ENCODE data around the gene EWSR1. TPM values are rescaled to one million over a fixed set of nuclear protein-coding genes. Genes with fewer than 3 reads are reported as not detected.

EWSR1 gene
- total and polyA plus RNA-seq, 2 donors = 98.6 to 143 TPM

- Histone ChIP-seq H3K4me3 (ENCODE audit: low read depth, low read length) (no peak overlapping the region), H3K4me1 (ENCODE audit: insufficient read depth) (no peaks in the 10 kb centered on the region), H3K36me3 (ENCODE audit: insufficient read depth) (peaks cover 9% of the 10 kb centered on the region), H3K27ac (ENCODE audit: low read depth) (no peak overlapping the region)
- WGBS = 86% methylated on average over 19 of the region's 19 CpGs
- DNase-seq (ENCODE audit: extremely low spot score) = no peak
Observed at GRCh38 chr22:29299136-29299900, 31.2 kb downstream of the EWSR1 start.

GRCh38 chr22:29300467-29300806 lies 32.4 kb downstream of the EWSR1 start:
- no peak for DNase-seq (ENCODE audit: extremely low spot score)
- Histone ChIP-seq H3K27ac (ENCODE audit: low read depth) (no peak overlapping the region), H3K36me3 (ENCODE audit: insufficient read depth) (peaks cover 9% of the 10 kb centered on the region), H3K4me3 (ENCODE audit: low read depth, low read length) (no peak overlapping the region), H3K4me1 (ENCODE audit: insufficient read depth) (no peaks in the 10 kb centered on the region)
- WGBS = 57% methylated on average over 4 of the region's 4 CpGs

DNA sequence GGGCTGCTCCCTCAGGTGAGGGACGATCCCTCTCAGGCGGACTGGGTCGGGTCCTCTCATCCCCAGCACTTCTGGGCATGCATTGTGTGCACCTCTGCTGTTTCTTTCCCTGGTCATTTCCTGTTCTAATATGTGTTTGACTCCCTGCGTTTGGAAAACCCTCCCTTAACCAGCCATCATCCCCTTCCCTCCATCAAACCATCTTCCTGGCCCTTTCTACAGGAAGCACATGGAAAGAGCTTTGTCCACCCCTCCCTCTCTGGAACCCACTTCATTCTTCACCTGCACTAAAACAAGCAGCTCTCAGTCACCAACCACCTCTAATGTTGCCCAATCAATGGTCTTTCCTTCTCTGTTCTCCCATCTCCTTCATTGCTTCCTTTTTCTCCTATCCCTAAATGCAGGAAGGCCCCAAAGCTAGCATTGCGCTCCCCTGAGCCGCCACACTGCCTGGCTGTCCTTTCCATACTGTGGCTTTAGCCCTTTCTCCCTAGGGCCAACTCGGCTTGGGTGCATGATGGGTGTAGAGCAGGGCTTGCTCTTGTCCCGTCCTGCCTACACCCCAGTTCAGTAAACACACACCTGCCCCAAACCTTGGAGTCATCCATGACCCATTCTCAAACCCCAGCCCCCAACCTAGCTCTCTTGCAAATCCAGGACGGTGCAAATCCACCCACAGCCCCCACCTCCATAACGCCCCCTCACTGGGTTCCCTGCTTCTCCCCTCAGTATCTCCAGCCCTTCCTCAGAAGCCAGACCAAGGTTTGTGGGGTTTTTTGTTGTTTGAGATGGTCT lies 32.9 kb downstream of the EWSR1 start:
- no peak for DNase-seq (ENCODE audit: extremely low spot score)
- WGBS = 70% methylated on average over 10 of the region's 10 CpGs
- no peak overlapping the region for H3K27ac ChIP-seq (ENCODE audit: low read depth)
- no peak overlapping the region for H3K4me3 ChIP-seq (ENCODE audit: low read depth, low read length)
- H3K4me1 ChIP-seq (ENCODE audit: insufficient read depth) = no peaks in the 10 kb centered on the region
- H3K36me3 ChIP-seq (ENCODE audit: insufficient read depth) = peaks cover 9% of the 10 kb centered on the region

DNA sequence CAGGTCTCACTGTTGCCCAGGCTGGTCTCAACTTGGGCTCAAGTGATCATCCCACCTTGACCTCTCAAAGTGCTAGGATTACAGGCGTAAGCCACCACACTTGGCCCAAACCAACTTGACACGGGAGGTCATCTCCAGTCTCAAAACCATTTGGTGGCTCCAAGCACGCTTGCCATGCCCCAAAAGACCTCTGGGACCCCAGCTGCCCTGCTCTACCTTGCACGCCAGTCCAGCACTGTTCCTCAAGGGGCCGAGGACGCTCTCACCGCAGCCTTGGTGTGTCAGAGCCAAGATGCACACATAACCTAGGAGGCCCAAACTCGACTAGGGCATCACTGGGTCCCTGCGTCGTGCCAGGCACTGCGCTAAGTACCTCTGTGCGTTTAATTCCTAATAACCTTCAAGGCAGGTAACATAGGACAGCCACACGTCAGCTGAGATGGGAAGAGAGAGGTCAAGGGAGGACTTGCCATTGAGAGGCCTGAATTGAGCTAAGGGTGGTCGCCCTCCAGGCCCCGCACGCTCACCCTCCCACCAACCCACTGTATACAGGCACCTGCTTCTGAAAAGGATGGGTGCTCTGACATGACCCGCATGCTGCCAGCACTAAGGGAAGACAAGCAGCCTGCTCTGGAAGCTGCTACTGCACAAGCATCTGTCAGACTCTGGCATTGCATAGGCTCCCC lies 33.8 kb downstream of the EWSR1 start:
- H3K4me1 ChIP-seq (ENCODE audit: insufficient read depth) = no peaks in the 10 kb centered on the region
- H3K27ac ChIP-seq (ENCODE audit: low read depth) = no peak overlapping the region
- H3K4me3 ChIP-seq (ENCODE audit: low read depth, low read length) = no peak overlapping the region
- DNase-seq (ENCODE audit: extremely low spot score) = no peak
- 89% methylated on average over 17 of the region's 17 CpGs for WGBS
- H3K36me3 ChIP-seq (ENCODE audit: insufficient read depth) = peaks cover 9% of the 10 kb centered on the region

GRCh38 chr22:29302402-29302680 lies 34.3 kb downstream of the EWSR1 start:
- Histone ChIP-seq H3K36me3 (ENCODE audit: insufficient read depth) (peaks cover 9% of the 10 kb centered on the region), H3K27ac (ENCODE audit: low read depth) (no peak overlapping the region), H3K4me3 (ENCODE audit: low read depth, low read length) (no peak overlapping the region), H3K4me1 (ENCODE audit: insufficient read depth) (no peaks in the 10 kb centered on the region)
- 72% methylated on average over 2 of the region's 2 CpGs for WGBS
- no peak for DNase-seq (ENCODE audit: extremely low spot score)

GRCh38 chr22:29302681-29303465 lies 34.8 kb downstream of the EWSR1 start:
- peaks cover 7% of the 10 kb centered on the region for H3K36me3 ChIP-seq (ENCODE audit: insufficient read depth)

GRCh38 chr22:29305836-29306174 lies 37.7 kb downstream of the EWSR1 start:
- no peak overlapping the region for H3K27ac ChIP-seq (ENCODE audit: low read depth)
- H3K36me3 ChIP-seq (ENCODE audit: insufficient read depth) = no peaks in the 10 kb centered on the region
- no peak for DNase-seq (ENCODE audit: extremely low spot score)
- no peaks in the 10 kb centered on the region for H3K4me1 ChIP-seq (ENCODE audit: insufficient read depth)
- 48% methylated on average over 7 of the region's 7 CpGs for WGBS
- no peak overlapping the region for H3K4me3 ChIP-seq (ENCODE audit: low read depth, low read length)

More at GRCh38 chr22:29302681-29303465, 34.8 kb downstream of the EWSR1 start:
- Histone ChIP-seq H3K4me3 (ENCODE audit: low read depth, low read length) (no peak overlapping the region), H3K27ac (ENCODE audit: low read depth) (no peak overlapping the region), H3K4me1 (ENCODE audit: insufficient read depth) (no peaks in the 10 kb centered on the region)
- no peak for DNase-seq (ENCODE audit: extremely low spot score)
- 61% methylated on average over 13 of the region's 13 CpGs for WGBS

GRCh38 chr22:29306175-29306834 lies 38.2 kb downstream of the EWSR1 start, which contains the start of gene GAS2L1:
Gene GAS2L1 (plus strand): TSS chr22:29306650. CDS start chr22:29308106, 1,456 bp downstream.
- H3K36me3 ChIP-seq (ENCODE audit: insufficient read depth) = no peaks in the 10 kb centered on the region
- WGBS = under 1% methylated on average over 40 of the region's 40 CpGs
- peak; percentile 46 for DNase-seq (ENCODE audit: extremely low spot score)
- peak within 1 kb of the TSS; percentile 18 for H3K27ac ChIP-seq (ENCODE audit: low read depth)
- H3K4me1 ChIP-seq (ENCODE audit: insufficient read depth) = no peaks in the 10 kb centered on the region
- peak within 1 kb of the TSS; percentile 90 for H3K4me3 ChIP-seq (ENCODE audit: low read depth, low read length)

DNA sequence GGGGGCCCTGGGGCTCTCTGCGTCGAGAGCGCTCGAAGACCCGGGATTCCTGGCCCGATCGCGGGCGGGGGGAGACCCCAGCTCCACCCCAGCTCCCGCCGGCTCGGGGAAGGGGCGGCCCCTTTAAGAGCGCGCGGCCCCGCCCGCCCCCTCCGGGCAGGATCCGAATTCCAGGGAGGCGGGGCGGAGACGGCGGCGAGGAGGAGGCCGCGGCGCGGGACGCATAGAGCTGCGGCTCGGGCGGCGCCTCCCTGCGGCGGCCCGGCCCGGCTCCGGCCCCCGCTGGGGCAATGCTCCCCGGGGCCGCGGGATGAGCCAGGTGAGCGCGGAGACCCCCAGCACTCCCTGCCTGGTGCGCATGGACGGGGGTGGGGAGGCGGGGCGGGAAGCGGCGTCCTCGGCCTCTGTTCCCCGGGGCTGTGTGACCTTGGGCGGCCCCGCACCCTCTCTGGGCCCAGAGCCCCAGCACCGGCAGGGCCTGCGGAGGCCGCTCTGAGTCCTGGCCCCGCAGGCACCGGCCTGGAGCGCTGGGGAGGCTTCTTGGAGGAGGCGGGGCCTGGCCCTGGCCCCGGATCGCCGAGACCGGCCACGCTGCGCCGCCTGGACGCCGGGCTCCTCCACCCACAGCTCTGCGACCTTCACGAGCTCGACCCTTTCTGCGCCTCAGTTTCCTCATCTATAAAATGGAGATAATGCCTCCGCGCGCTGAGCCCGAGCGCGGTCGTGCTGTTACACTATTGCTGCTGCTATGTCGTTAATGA lies 38.9 kb downstream of the EWSR1 start:
- Histone ChIP-seq H3K27ac (ENCODE audit: low read depth) (peak overlapping the region; percentile 18), H3K36me3 (ENCODE audit: insufficient read depth) (no peaks in the 10 kb centered on the region), H3K4me1 (ENCODE audit: insufficient read depth) (no peaks in the 10 kb centered on the region), H3K4me3 (ENCODE audit: low read depth, low read length) (peak overlapping the region; percentile 90)
- DNase-seq (ENCODE audit: extremely low spot score) = no peak
- WGBS = 2% methylated on average over 83 of the region's 83 CpGs

GRCh38 chr22:29307596-29308147 lies 39.6 kb downstream of the EWSR1 start:
- DNase-seq (ENCODE audit: extremely low spot score) = no peak
- peak overlapping the region; percentile 90 for H3K4me3 ChIP-seq (ENCODE audit: low read depth, low read length)
- WGBS = 66% methylated on average over 20 of the region's 20 CpGs
- no peaks in the 10 kb centered on the region for H3K36me3 ChIP-seq (ENCODE audit: insufficient read depth)
- H3K27ac ChIP-seq (ENCODE audit: low read depth) = no peak overlapping the region
- no peaks in the 10 kb centered on the region for H3K4me1 ChIP-seq (ENCODE audit: insufficient read depth)

DNA sequence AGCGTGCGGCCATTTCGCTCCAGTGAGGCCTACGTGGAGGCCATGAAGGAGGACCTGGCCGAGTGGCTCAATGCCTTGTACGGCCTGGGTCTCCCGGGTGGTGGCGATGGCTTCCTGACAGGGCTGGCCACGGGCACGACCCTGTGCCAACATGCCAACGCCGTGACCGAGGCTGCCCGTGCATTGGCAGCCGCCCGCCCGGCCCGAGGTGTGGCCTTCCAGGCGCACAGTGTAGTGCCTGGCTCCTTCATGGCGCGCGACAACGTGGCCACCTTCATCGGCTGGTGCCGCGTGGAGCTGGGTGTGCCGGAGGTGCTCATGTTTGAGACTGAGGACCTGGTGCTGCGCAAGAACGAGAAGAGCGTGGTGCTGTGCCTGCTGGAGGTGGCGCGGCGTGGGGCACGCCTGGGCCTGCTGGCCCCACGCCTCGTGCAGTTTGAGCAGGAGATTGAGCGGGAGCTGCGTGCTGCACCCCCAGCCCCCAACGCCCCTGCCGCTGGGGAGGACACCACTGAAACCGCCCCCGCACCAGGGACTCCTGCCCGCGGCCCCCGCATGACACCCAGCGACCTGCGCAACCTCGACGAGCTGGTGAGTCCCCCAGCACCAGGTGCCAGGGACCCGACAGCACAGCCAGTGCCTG lies 40.2 kb downstream of the EWSR1 start:
- peak overlapping the region; percentile 25 for H3K27ac ChIP-seq (ENCODE audit: low read depth)
- H3K4me3 ChIP-seq (ENCODE audit: low read depth, low read length) = no peak overlapping the region
- DNase-seq (ENCODE audit: extremely low spot score) = no peak
- H3K4me1 ChIP-seq (ENCODE audit: insufficient read depth) = no peaks in the 10 kb centered on the region
- 76% methylated on average over 50 of the region's 50 CpGs for WGBS
- no peaks in the 10 kb centered on the region for H3K36me3 ChIP-seq (ENCODE audit: insufficient read depth)

- no peak overlapping the region for H3K4me3 ChIP-seq (ENCODE audit: low read depth, low read length)
- H3K36me3 ChIP-seq (ENCODE audit: insufficient read depth) = no peaks in the 10 kb centered on the region
- DNase-seq (ENCODE audit: extremely low spot score) = no peak
- peak overlapping the region; percentile 25 for H3K27ac ChIP-seq (ENCODE audit: low read depth)
- WGBS = 55% methylated on average over 13 of the region's 13 CpGs
- H3K4me1 ChIP-seq (ENCODE audit: insufficient read depth) = no peaks in the 10 kb centered on the region
Observed at GRCh38 chr22:29308791-29309262, 40.8 kb downstream of the EWSR1 start.

All from urinary bladder (tissue), 4 donors.